Brain microvascular endothelial cell (primary cell): Measurements from ENCODE around the gene PAXX.
A peak's percentile ranks its signal among the peaks of the same experiment; 100 is the strongest.

Experiments used
- DNase-seq: peaks from one replicate; pipeline ENCODE4 v3.0.0-alpha.2; 2020
- H3K27ac ChIP-seq: fragments of 250-450 bp; sonication (Bioruptor Pico); 2 replicates; pipeline ENCODE4 v1.5.1; 2020; ENCODE audit warnings: mild to moderate bottlenecking, moderate library complexity
- H3K27me3 ChIP-seq: fragments of 250-450 bp; sonication (Bioruptor Pico); replicated peaks from 2 replicates; pipeline ENCODE4 v1.5.1; 2020; ENCODE audit warnings: mild to moderate bottlenecking
- H3K36me3 ChIP-seq: fragments of 250-450 bp; sonication (Bioruptor Pico); replicated peaks from 2 replicates; pipeline ENCODE4 v1.5.1; 2020; ENCODE audit warnings: mild to moderate bottlenecking
- H3K4me3 ChIP-seq: 2 replicates; pipeline ENCODE4 v1.5.1; 2011; ENCODE audit warnings: low read depth, mild to moderate bottlenecking, control low read depth, low read length, moderate library complexity
- CTCF ChIP-seq: IDR thresholded peaks from 2 replicates; pipeline ENCODE4 v1.5.1; 2011; ENCODE audit warnings: low read depth, mild to moderate bottlenecking, moderate library complexity, low read length, control low read depth, inconsistent platforms; ENCODE audit errors: missing control alignments
- in situ Hi-C: cut with HindIII; loops from 2 replicates; pipeline ENCODE4 v1.10.0; 2017; ENCODE audit warnings: low sequenced_read_pairs, low pct_ligation_motif_present

The PAXX gene

GRCh38 chr9:136991993-136992818 is at the start of gene PAXX:
Gene PAXX, plus strand, starts transcription at chr9:136992422. Its CDS starts 22 bp downstream, at chr9:136992444.
- in situ Hi-C loops = no loop called here
- H3K27ac ChIP-seq = peak within 1 kb of the TSS; percentile 53

GRCh38 chr9:136942881-136943230 is 49.4 kb upstream of the PAXX start:
- Histone ChIP-seq H3K36me3 (peaks cover 45% of the 10 kb centered on the region), H3K4me3 (peak overlapping the region; percentile 76), H3K27me3 (no peaks in the 10 kb centered on the region), H3K27ac (no peak overlapping the region)
- TF ChIP-seq CTCF = no peak
- DNase-seq = no peak
- in situ Hi-C loops = loop anchor here (25.0 kb wide), 1 partner anchor 94 kb away; the partner anchor contains the start of genes ABCA2, FUT7 and NPDC1

More at GRCh38 chr9:136991993-136992818, at the start of gene PAXX:
- DNase-seq = peak; percentile 72
- Histone ChIP-seq H3K27me3 (no peaks in the 10 kb centered on the region), H3K4me3 (peak within 1 kb of the TSS; percentile 65), H3K36me3 (no peaks in the 10 kb centered on the region)
- no peak for TF ChIP-seq CTCF

GRCh38 chr9:136943291-136944211 is 48.7 kb upstream of the PAXX start:
- peak; percentile 21 for DNase-seq
- H3K4me3 ChIP-seq = peak overlapping the region; percentile 76
- H3K27ac ChIP-seq = peak overlapping the region; percentile 75
- in situ Hi-C loops = loop anchor here (25.0 kb wide), 1 partner anchor 94 kb away; the partner anchor contains the start of genes ABCA2, FUT7 and NPDC1
- no peak for TF ChIP-seq CTCF
- H3K27me3 ChIP-seq = no peaks in the 10 kb centered on the region
- H3K36me3 ChIP-seq = peaks cover 45% of the 10 kb centered on the region

- DNase-seq = no peak
Observed at GRCh38 chr9:136944212-136944518, 48.1 kb upstream of the PAXX start.

More at GRCh38 chr9:136944212-136944518, 48.1 kb upstream of the PAXX start:
- in situ Hi-C loops = loop anchor here (25.0 kb wide), 1 partner anchor 93 kb away; the partner anchor contains the start of genes ABCA2, FUT7 and NPDC1
- peak overlapping the region; percentile 76 for H3K4me3 ChIP-seq
- H3K27ac ChIP-seq = peak overlapping the region; percentile 75
- H3K36me3 ChIP-seq = peaks cover 42% of the 10 kb centered on the region
- no peaks in the 10 kb centered on the region for H3K27me3 ChIP-seq
- TF ChIP-seq CTCF = no peak
